H1 (cell line): Measurements from ENCODE around the gene GLYR1. TPM values are rescaled to one million over a fixed set of nuclear protein-coding genes. Genes with fewer than 3 reads are reported as not detected.

ENCODE experiments used
- CTCF ChIA-PET: fragments of 300-600 bp; sonication (Branson Sonifier 250); formaldehyde crosslinking; loops from one replicate; lab custom pipeline; 2021; ENCODE audit not compliant: partially characterized antibody; lab: Charles Lee
- POLR2A ChIA-PET: fragments of 300-600 bp; sonication (Branson Sonifier 250); formaldehyde crosslinking; loops from one replicate; lab custom pipeline; 2021; ENCODE audit warnings: inconsistent platforms; ENCODE audit not compliant: partially characterized antibody; lab: Charles Lee
- DNase-seq, 2 experiments: peaks; one replicate each; pipeline versions ENCODE4 v3.0.0 to v3.0.0-alpha.2; 2010 to 2022; ENCODE audit warnings: low spot score in 2 of 2, low read depth in 1 of 2, mixed read lengths in 1 of 2
- FAIRE-seq: peaks from 2 replicates; lab custom pipeline; 2011; peaks lifted over from hg19 to GRCh38; lab: Jason Lieb, UNC
- H2AFZ ChIP-seq: 2 replicates; pipeline ENCODE4 v1.8.1; 2012; ENCODE audit warnings: low read length, inconsistent platforms
- H2AK5ac ChIP-seq: 2 replicates; pipeline ENCODE4 v1.6.1; 2013; ENCODE audit warnings: low read depth, low read length
- H2BK120ac ChIP-seq: replicated peaks from 2 replicates; pipeline ENCODE3; 2013; ENCODE audit warnings: low read depth, low read length, inconsistent platforms
- H2BK12ac ChIP-seq: 2 replicates; pipeline ENCODE4 v1.6.1; 2013; ENCODE audit warnings: low read depth, low read length
- H2BK15ac ChIP-seq: 2 replicates; pipeline ENCODE4 v1.6.1; 2013; ENCODE audit warnings: low read length
- H2BK20ac ChIP-seq: 2 replicates; pipeline ENCODE4 v1.6.1; 2013; ENCODE audit warnings: low read length
- H2BK5ac ChIP-seq: 2 replicates; pipeline ENCODE4 v1.6.1; 2013; ENCODE audit warnings: low read depth, low read length
- H3K14ac ChIP-seq: 2 replicates; pipeline ENCODE4 v1.6.1; 2013; ENCODE audit warnings: inconsistent platforms; ENCODE audit not compliant: insufficient read length
- H3K18ac ChIP-seq: 2 replicates; pipeline ENCODE4 v1.6.1; 2013; ENCODE audit warnings: low read length; ENCODE audit errors: extremely low read depth
- H3K23ac ChIP-seq: 2 replicates; pipeline ENCODE4 v1.6.1; 2013; ENCODE audit warnings: inconsistent platforms; ENCODE audit not compliant: insufficient read length
- H3K23me2 ChIP-seq: 2 replicates; pipeline ENCODE4 v1.6.1; 2013; ENCODE audit warnings: low read depth, low read length
- H3K27ac ChIP-seq: 2 replicates; pipeline ENCODE4 v1.6.1; 2011; ENCODE audit warnings: low read depth, low read length, inconsistent platforms
- H3K27me3 ChIP-seq, 4 experiments: replicated peaks in 1 of 4; 1 replicate in 1 of 4; 2 replicates in 3 of 4; pipeline versions ENCODE4 v1.6.1 to v1.8.1; 2011 to 2013; ENCODE audit warnings: low read length in 3 of 4, mild to moderate bottlenecking in 3 of 4, inconsistent platforms in 2 of 4, mixed read lengths in 2 of 4, moderate library complexity in 1 of 4; ENCODE audit not compliant: control insufficient read depth in 3 of 4, insufficient read depth in 3 of 4; ENCODE audit errors: extremely low read depth in 1 of 4
- H3K36me3 ChIP-seq, 4 experiments: 2 replicates each; pipeline versions ENCODE4 v1.6.1 to v1.8.1; 2011 to 2013; ENCODE audit warnings: mild to moderate bottlenecking in 4 of 4, low read length in 3 of 4, moderate library complexity in 2 of 4, control low read depth in 1 of 4, inconsistent platforms in 1 of 4; ENCODE audit not compliant: insufficient read depth in 4 of 4, control insufficient read depth in 2 of 4
- H3K4ac ChIP-seq: replicated peaks from 2 replicates; pipeline ENCODE3; 2013; ENCODE audit warnings: low read length, low read depth, mixed read lengths, inconsistent platforms; ENCODE audit not compliant: insufficient read length
- H3K4me1 ChIP-seq, 4 experiments: replicated peaks in 1 of 4; 1 replicate in 1 of 4; 2 replicates in 3 of 4; pipeline versions ENCODE4 v1.6.1 to v1.8.1; 2011 to 2013; ENCODE audit warnings: low read length in 3 of 4, inconsistent platforms in 2 of 4, mixed read lengths in 1 of 4; ENCODE audit not compliant: insufficient read depth in 4 of 4, control insufficient read depth in 3 of 4
- H3K4me2 ChIP-seq, 2 experiments: 2 replicates each; pipeline versions ENCODE4 v1.6.1 to v1.8.1; 2011 to 2013; ENCODE audit warnings: low read depth in 2 of 2, low read length in 2 of 2, control low read depth in 1 of 2, inconsistent platforms in 1 of 2, mild to moderate bottlenecking in 1 of 2; ENCODE audit not compliant: insufficient read depth in 1 of 2
- H3K4me3 ChIP-seq, 4 experiments: fragments of 200-600, 300-600 bp in 1 of 4; sonication (generic), shearing (Covaris generic), sonication (Bioruptor Twin) in 1 of 4; 2 replicates each; pipeline versions ENCODE4 v1.5.1 to v1.8.1; 2011 to 2016; ENCODE audit warnings: low read length in 4 of 4, low read depth in 3 of 4, control low read depth in 2 of 4, inconsistent platforms in 2 of 4, mild to moderate bottlenecking in 2 of 4, mixed read lengths in 1 of 4, moderate library complexity in 1 of 4; ENCODE audit not compliant: insufficient read depth in 2 of 4; ENCODE audit errors: extremely low read depth in 1 of 4
- H3K56ac ChIP-seq: replicated peaks from 2 replicates; pipeline ENCODE3; 2013; ENCODE audit warnings: low read depth, mild to moderate bottlenecking, mixed read lengths, low read length, inconsistent platforms; ENCODE audit not compliant: insufficient read length
- H3K79me1 ChIP-seq: 2 replicates; pipeline ENCODE4 v1.6.1; 2013; ENCODE audit warnings: low read depth, low read length, control low read depth
- H3K79me2 ChIP-seq, 2 experiments: 2 replicates each; pipeline versions ENCODE4 v1.6.1 to v1.8.1; 2012 to 2013; ENCODE audit warnings: low read length in 2 of 2, mild to moderate bottlenecking in 2 of 2, inconsistent platforms in 1 of 2; ENCODE audit not compliant: insufficient read depth in 2 of 2, control insufficient read depth in 1 of 2
- H3K9ac ChIP-seq, 4 experiments: replicated peaks in 1 of 4; 1 replicate in 1 of 4; 2 replicates in 3 of 4; pipeline versions ENCODE4 v1.6.1 to v1.8.1; 2011 to 2013; ENCODE audit warnings: low read depth in 3 of 4, low read length in 3 of 4, control low read depth in 2 of 4, mild to moderate bottlenecking in 2 of 4, moderate library complexity in 2 of 4, inconsistent platforms in 1 of 4; ENCODE audit errors: extremely low read depth in 1 of 4
- H3K9me3 ChIP-seq, 2 experiments: 2 replicates each; pipeline versions ENCODE4 v1.6.1 to v1.8.1; 2012 to 2013; ENCODE audit warnings: mild to moderate bottlenecking in 2 of 2, moderate library complexity in 2 of 2, control low read depth in 1 of 2, inconsistent platforms in 1 of 2, low read depth in 1 of 2, low read length in 1 of 2, mixed read lengths in 1 of 2; ENCODE audit not compliant: insufficient read depth in 2 of 2
- H4K20me1 ChIP-seq, 2 experiments: replicated peaks in 1 of 2; 2 replicates each; pipeline versions ENCODE3 to v1.8.1; 2011 to 2013; ENCODE audit warnings: inconsistent platforms in 2 of 2, low read length in 2 of 2, mild to moderate bottlenecking in 1 of 2; ENCODE audit not compliant: insufficient read depth in 2 of 2, control insufficient read depth in 1 of 2
- H4K5ac ChIP-seq: 2 replicates; pipeline ENCODE4 v1.6.1; 2013; ENCODE audit warnings: low read length, low read depth, mixed read lengths, inconsistent platforms; ENCODE audit not compliant: insufficient read length
- H4K8ac ChIP-seq: 2 replicates; pipeline ENCODE4 v1.8.0; 2013; ENCODE audit warnings: mild to moderate bottlenecking, moderate library complexity, low read length, inconsistent platforms; ENCODE audit not compliant: insufficient read depth; ENCODE audit errors: extremely low read depth
- H4K91ac ChIP-seq: replicated peaks from 2 replicates; pipeline ENCODE3; 2013; ENCODE audit warnings: low read length, mixed read lengths, inconsistent platforms; ENCODE audit not compliant: insufficient read length
- CTBP2 ChIP-seq: IDR thresholded peaks from 2 replicates; pipeline ENCODE4 v1.7.0; 2011; ENCODE audit warnings: borderline replicate concordance, mild to moderate bottlenecking, moderate library complexity, mixed read lengths, low read length; ENCODE audit not compliant: insufficient read depth, insufficient read length
- EZH2 ChIP-seq: fragments of 200-600 bp; sonication (generic); IDR thresholded peaks from 2 replicates; pipeline ENCODE4 v1.7.1; 2012; ENCODE audit warnings: low read depth, mild to moderate bottlenecking, moderate library complexity, low read length, inconsistent platforms; ENCODE audit not compliant: severe bottlenecking
- JUN ChIP-seq: IDR thresholded peaks from 2 replicates; pipeline ENCODE4 v1.6.1; 2011; ENCODE audit warnings: low read depth, mild to moderate bottlenecking, improper control_type of control experiment, low read length
- KDM4A ChIP-seq: IDR thresholded peaks from one replicate; pipeline ENCODE4 v1.7.1; 2012; ENCODE audit warnings: low read depth, mild to moderate bottlenecking, moderate library complexity, low read length, inconsistent platforms; ENCODE audit not compliant: severe bottlenecking
- RAD21 ChIP-seq, 2 experiments: IDR thresholded peaks in 1 of 2; conservative IDR thresholded peaks in 1 of 2; 2 replicates each; pipeline ENCODE4 v1.6.1; 2011; ENCODE audit warnings: low read depth in 2 of 2, low read length in 2 of 2, improper control_type of control experiment in 1 of 2, inconsistent platforms in 1 of 2, mild to moderate bottlenecking in 1 of 2, moderate library complexity in 1 of 2
- SP4 ChIP-seq: IDR thresholded peaks from 2 replicates; pipeline ENCODE4 v1.6.1; 2012; ENCODE audit warnings: low read length, inconsistent platforms
- WGBS, 2 experiments: shearing (Covaris generic) in 1 of 2; methylation state at CpG; one replicate each; pipeline versions ENCODE4 v1.1.6 to v1.1.7; 2013 to 2015; ENCODE audit warnings: low lambda C conversion rate in 2 of 2, mixed read lengths in 2 of 2, inconsistent platforms in 1 of 2, low coverage in 1 of 2, missing lambda C conversion rate in 1 of 2; ENCODE audit not compliant: insufficient replicate concordance in 2 of 2, insufficient coverage in 1 of 2, insufficient read length in 1 of 2; ENCODE audit errors: extremely low coverage in 1 of 2, missing lambda C conversion rate in 1 of 2; 5-methylcytosine and 5-hydroxymethylcytosine counted together
- polyA plus RNA-seq, 7 experiments: library from polyadenylated mRNA; depleted of rRNA in 3 of 7; stranded (reverse) in 5 of 7; unstranded in 2 of 7; fragments of >200 nt in 5 of 7; fragments of 200-250 nt in 2 of 7; gene quantifications; 1 replicate in 5 of 7; 2 replicates in 1 of 7; 4 replicates in 1 of 7; pipeline versions ENCODE4 v1.2.1 to v1.2.3, GENCODE V29; 2011 to 2013; ENCODE audit warnings: missing spikeins in 2 of 7, mixed read lengths in 2 of 7
- total RNA-seq: library from RNA; stranded (reverse); fragmentation: NEBNext Ultra II Directional; extraction: Animal tissue kit (Norgen Biotek cat#: 25700); gene quantifications from 2 replicates; pipeline ENCODE4 v1.2.1, GENCODE V29; 2021

The GLYR1 gene
- total and polyA plus RNA-seq, 2 of the 8 experiments (the other 6 are each of a cell fraction or from before 2014, with no cell fraction given), result 50.2 to 115 TPM

DNA sequence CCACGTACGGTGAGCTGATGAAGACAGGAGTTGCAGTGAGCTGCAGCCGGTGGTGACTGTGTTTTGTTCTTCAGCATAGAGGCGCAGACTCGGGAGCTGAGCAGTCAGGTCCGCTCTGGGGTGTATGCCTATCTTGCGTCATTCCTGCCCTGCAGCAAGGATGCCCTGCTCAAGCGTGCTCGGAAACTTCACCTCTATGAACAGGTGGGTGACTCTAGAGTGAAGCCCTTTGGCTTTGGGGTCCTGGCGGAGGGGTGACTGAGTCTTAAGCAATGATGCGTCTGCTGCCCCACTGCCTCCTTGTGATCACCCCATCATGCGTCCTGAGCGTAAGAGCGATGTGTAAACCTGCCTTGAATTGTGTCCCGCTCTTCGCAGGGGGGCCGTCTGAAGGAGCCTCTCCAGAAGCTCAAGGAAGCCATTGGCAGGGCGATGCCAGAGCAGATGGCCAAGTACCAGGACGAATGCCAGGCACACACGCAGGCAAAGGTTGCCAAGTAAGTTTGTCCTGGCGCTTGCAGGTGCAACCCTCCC, 23.1 kb upstream of the GLYR1 start:
- Histone ChIP-seq H2BK20ac (no peak overlapping the region), H3K9me3 (no peaks in the 10 kb centered on the region), H2BK120ac (no peak overlapping the region), H3K4ac (no peak overlapping the region), H3K79me2 (peaks cover 4 to 34% of the 10 kb centered on the region in 2 experiments; a peak in 3 of 4 replicates), H3K18ac (no peak overlapping the region), H4K8ac (no peak overlapping the region), H4K20me1 (peaks cover 2 to 9% of the 10 kb centered on the region in 2 experiments), H3K79me1 (peaks cover 8% of the 10 kb centered on the region; the same call in 1 of the 2 replicates), H3K4me3 (no peak overlapping the region), H2AK5ac (no peak overlapping the region), H3K27ac (no peak overlapping the region), H4K91ac (no peak overlapping the region), H3K23ac (no peak overlapping the region), H3K4me2 (no peak overlapping the region), H2BK5ac (peak overlapping the region; percentile 35; the same call in 1 of the 2 replicates), H3K36me3 (peaks cover 24 to 55% (median 46%) of the 10 kb centered on the region in 4 experiments), H4K5ac (no peak overlapping the region), H2BK12ac (no peak overlapping the region), H2AFZ (no peak overlapping the region), H3K9ac (no peak overlapping the region), H3K23me2 (no peaks in the 10 kb centered on the region), H3K14ac (no peak overlapping the region), H3K4me1 (no peaks in the 10 kb centered on the region), H3K27me3 (no peaks in the 10 kb centered on the region), H3K56ac (no peak overlapping the region), H2BK15ac (no peak overlapping the region)
- DNase-seq, result no peak
- TF ChIP-seq SP4 (no peak), KDM4A (no peak), JUN (no peak), EZH2 (no peak), RAD21 (IDR thresholded peaks at IDR 0.05 in 1 of 2, conservative IDR thresholded peaks at IDR 0.05 in 1 of 2; ENCODE audit: low read depth in 2 of 2, low read length in 2 of 2) (no peak), CTBP2 (no peak)
- FAIRE-seq, result no peak
- WGBS, 2 experiments, result 95% methylated on average over 21 of the region's 21 CpGs; no CpG with 5 or more reads in 1 of the 2 experiments
- POLR2A ChIA-PET, result interaction anchor here (1.1 kb wide), 1 partner anchor 9 kb away, joined by 3 read pairs; no protein-coding TSS in a partner anchor
- CTCF ChIA-PET, result interaction anchor here (0.6 to 1.6 kb wide), 3 partner anchors 14 to 86 kb away, joined by 3 to 8 read pairs (median 4); no protein-coding TSS in a partner anchor
